BLaER1 treated with 17β-estradiol and CSF1 and Interleukin-3, amounts not matched to agents 10 nM and 100 nM (cell line): ENCODE results near the gene KIF16B.

Source experiments
- H3K27ac ChIP-seq, 11 experiments: shearing (Covaris generic); formaldehyde crosslinking; 2 replicates each; pipeline ENCODE4 v1.8.1; 2022
- H3K27me3 ChIP-seq, 11 experiments: shearing (Covaris generic); formaldehyde crosslinking; 2 replicates each; pipeline ENCODE4 v1.8.1; 2022
- H3K36me3 ChIP-seq, 11 experiments: shearing (Covaris generic); formaldehyde crosslinking; 2 replicates each; pipeline ENCODE4 v1.8.1; 2022
- H3K4me1 ChIP-seq, 10 experiments: shearing (Covaris generic); formaldehyde crosslinking; 2 replicates each; pipeline ENCODE4 v1.8.1; 2022
- H3K4me2 ChIP-seq, 11 experiments: shearing (Covaris generic); formaldehyde crosslinking; 2 replicates each; pipeline ENCODE4 v1.8.1; 2022
- H3K4me3 ChIP-seq, 10 experiments: shearing (Covaris generic); formaldehyde crosslinking; 2 replicates each; pipeline ENCODE4 v1.8.1; 2022
- H3K9ac ChIP-seq, 11 experiments: shearing (Covaris generic); formaldehyde crosslinking; 2 replicates each; pipeline ENCODE4 v1.8.1; 2022
- H3K9me3 ChIP-seq, 11 experiments: shearing (Covaris generic); formaldehyde crosslinking; replicated peaks in 1 of 11; 2 replicates each; pipeline ENCODE4 v1.8.1; 2022
- H4K20me1 ChIP-seq, 11 experiments: shearing (Covaris generic); formaldehyde crosslinking; 2 replicates each; pipeline ENCODE4 v1.8.1; 2022
- Cebpa-rat ChIP-seq, 11 experiments: shearing (Covaris generic); IDR thresholded peaks; 2 replicates each; pipeline ENCODE4 v1.8.1; 2022

KIF16B gene

GRCh38 chr20:16428112-16428511, 145.1 kb downstream of the KIF16B start:
- Histone ChIP-seq H3K4me1 (no peaks in the 10 kb centered on the region), H3K9ac (no peak overlapping the region), H3K27ac (no peak overlapping the region), H3K27me3 (no peaks in the 10 kb centered on the region), H3K4me3 (no peak overlapping the region), H3K36me3 (peaks cover 63 to 92% (median 73%) of the 10 kb centered on the region in 11 experiments), H3K9me3 (peaks cover 25 to 62% (median 43%) of the 10 kb centered on the region in 11 experiments), H3K4me2 (no peak overlapping the region), H4K20me1 (no peaks in the 10 kb centered on the region)
- TF ChIP-seq Cebpa-rat (IDR thresholded peaks at IDR 0.05): no peak

- no peak for TF ChIP-seq Cebpa-rat (IDR thresholded peaks at IDR 0.05)
Observed at GRCh38 chr20:16427571-16427970, 145.7 kb downstream of the KIF16B start.

GRCh38 chr20:16424780-16425179, 148.5 kb downstream of the KIF16B start:
- TF ChIP-seq Cebpa-rat (IDR thresholded peaks at IDR 0.05): no peak
- Histone ChIP-seq H3K9me3 (peaks cover 29 to 62% (median 47%) of the 10 kb centered on the region in 11 experiments), H3K36me3 (peaks cover 66 to 100% (median 84%) of the 10 kb centered on the region in 11 experiments), H3K4me1 (no peaks in the 10 kb centered on the region), H3K4me3 (no peak overlapping the region), H4K20me1 (no peaks in the 10 kb centered on the region), H3K27ac (no peak overlapping the region), H3K9ac (no peak overlapping the region), H3K4me2 (no peak overlapping the region), H3K27me3 (no peaks in the 10 kb centered on the region)

More at GRCh38 chr20:16427571-16427970, 145.7 kb downstream of the KIF16B start:
- H4K20me1 ChIP-seq: no peaks in the 10 kb centered on the region
- H3K9ac ChIP-seq: no peak overlapping the region
- H3K36me3 ChIP-seq: peaks cover 65 to 92% (median 78%) of the 10 kb centered on the region in 11 experiments
- no peaks in the 10 kb centered on the region for H3K4me1 ChIP-seq
- no peak overlapping the region for H3K4me3 ChIP-seq
- H3K27me3 ChIP-seq: no peaks in the 10 kb centered on the region
- no peak overlapping the region for H3K27ac ChIP-seq
- H3K9me3 ChIP-seq: peaks cover 29 to 66% (median 47%) of the 10 kb centered on the region in 11 experiments
- no peak overlapping the region for H3K4me2 ChIP-seq

- Histone ChIP-seq H3K36me3 (peaks cover 61 to 100% (median 83%) of the 10 kb centered on the region in 11 experiments), H3K27ac (no peak overlapping the region), H3K27me3 (no peaks in the 10 kb centered on the region), H3K4me1 (no peaks in the 10 kb centered on the region), H3K4me3 (no peak overlapping the region), H3K9me3 (peaks cover 33 to 58% (median 53%) of the 10 kb centered on the region in 11 experiments), H3K9ac (no peak overlapping the region), H3K4me2 (no peak overlapping the region), H4K20me1 (no peaks in the 10 kb centered on the region)
- TF ChIP-seq Cebpa-rat (IDR thresholded peaks at IDR 0.05): no peak
Observed at GRCh38 chr20:16423311-16424212, 149.7 kb downstream of the KIF16B start.

DNA sequence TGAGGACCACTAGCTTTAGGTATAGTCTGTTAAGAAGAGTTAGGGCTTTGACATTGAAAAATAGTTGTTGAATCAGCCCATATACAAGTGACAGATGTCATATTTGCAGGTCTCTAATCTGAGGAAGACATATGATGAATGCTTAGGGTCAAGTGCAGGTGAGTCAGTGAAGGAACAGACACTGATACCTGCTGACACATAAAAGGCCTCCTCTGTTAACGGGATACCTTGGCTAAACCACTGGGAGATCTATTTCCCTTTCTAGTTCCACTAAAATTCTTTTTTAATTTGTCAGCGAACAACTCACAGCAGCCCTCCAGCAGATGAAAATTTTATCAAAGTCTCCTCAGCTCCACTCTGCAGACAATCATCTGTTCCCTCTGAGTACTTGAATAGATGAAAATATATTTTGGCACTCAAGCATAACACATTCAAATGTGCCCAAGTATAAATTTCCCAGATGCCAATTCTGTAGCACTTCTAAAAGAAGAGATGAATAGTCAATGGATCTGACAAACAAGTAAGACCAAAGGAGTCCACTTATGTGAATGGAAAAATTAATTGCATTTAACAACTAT, 154.0 kb downstream of the KIF16B start:
- H3K36me3 ChIP-seq: peaks cover 35 to 99% (median 64%) of the 10 kb centered on the region in 11 experiments
- H3K4me2 ChIP-seq: no peak overlapping the region
- H3K4me3 ChIP-seq: no peak overlapping the region
- H3K9me3 ChIP-seq: peaks cover 15 to 34% (median 22%) of the 10 kb centered on the region in 11 experiments
- H3K27me3 ChIP-seq: no peaks in the 10 kb centered on the region
- no peak overlapping the region for H3K9ac ChIP-seq
- no peaks in the 10 kb centered on the region for H3K4me1 ChIP-seq
- H4K20me1 ChIP-seq: no peaks in the 10 kb centered on the region
- no peak for TF ChIP-seq Cebpa-rat (IDR thresholded peaks at IDR 0.05)
- H3K27ac ChIP-seq: no peak overlapping the region

DNA sequence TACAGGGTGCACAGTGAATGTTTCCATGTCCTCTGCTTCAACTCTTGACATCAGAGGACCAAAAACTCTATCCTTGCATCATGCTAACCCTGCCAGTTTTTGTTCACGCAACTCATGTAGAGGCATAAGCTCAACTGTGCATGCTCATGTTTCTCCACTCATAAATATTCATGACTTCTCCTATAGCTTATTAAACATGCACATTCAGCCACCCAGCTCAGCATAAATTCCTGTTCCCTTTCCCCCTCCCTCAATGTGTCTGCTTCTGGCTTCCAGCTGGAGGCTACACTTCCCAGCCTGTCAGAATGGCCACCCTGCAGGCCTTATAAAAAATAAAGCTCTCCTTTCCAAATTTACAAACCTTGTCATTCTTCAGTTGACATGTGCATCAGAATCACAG, 154.6 kb downstream of the KIF16B start:
- H3K4me1 ChIP-seq: no peaks in the 10 kb centered on the region
- no peak overlapping the region for H3K4me2 ChIP-seq
- no peak overlapping the region for H3K27ac ChIP-seq
- no peak overlapping the region for H3K4me3 ChIP-seq
- no peak for TF ChIP-seq Cebpa-rat (IDR thresholded peaks at IDR 0.05)
- H3K36me3 ChIP-seq: peaks cover 29 to 97% (median 62%) of the 10 kb centered on the region in 11 experiments
- H4K20me1 ChIP-seq: no peaks in the 10 kb centered on the region
- H3K9me3 ChIP-seq: peaks cover 9 to 28% (median 16%) of the 10 kb centered on the region in 11 experiments; a peak in 21 of 22 replicates
- H3K9ac ChIP-seq: no peak overlapping the region
- no peaks in the 10 kb centered on the region for H3K27me3 ChIP-seq

DNA sequence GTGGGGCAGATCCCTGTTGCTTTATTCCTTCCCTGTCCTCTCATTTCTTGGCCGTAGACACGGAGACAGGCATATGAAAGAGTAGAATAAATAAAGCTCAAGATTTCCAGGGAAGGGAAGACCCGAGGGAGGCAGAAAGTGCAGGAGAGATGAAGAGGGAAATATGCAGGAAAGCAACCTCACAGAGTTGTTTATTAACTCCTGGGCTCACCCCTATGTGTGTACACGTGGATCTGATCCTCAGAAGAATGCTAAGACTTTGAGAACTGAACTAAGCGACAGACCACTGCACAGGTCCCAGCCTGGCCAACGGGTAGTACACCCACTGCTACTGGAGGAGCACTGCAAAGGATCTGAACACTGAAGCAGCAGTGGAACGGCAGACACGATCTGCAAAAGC, 156.2 kb downstream of the KIF16B start:
- Histone ChIP-seq H3K27ac (no peak overlapping the region), H4K20me1 (no peaks in the 10 kb centered on the region), H3K4me2 (no peak overlapping the region), H3K9me3 (peaks cover 6 to 30% (median 16%) of the 10 kb centered on the region in 11 experiments), H3K27me3 (no peaks in the 10 kb centered on the region), H3K4me3 (no peak overlapping the region), H3K4me1 (no peaks in the 10 kb centered on the region), H3K9ac (no peak overlapping the region), H3K36me3 (peaks cover 22 to 93% (median 61%) of the 10 kb centered on the region in 11 experiments)
- TF ChIP-seq Cebpa-rat (IDR thresholded peaks at IDR 0.05): no peak

DNA sequence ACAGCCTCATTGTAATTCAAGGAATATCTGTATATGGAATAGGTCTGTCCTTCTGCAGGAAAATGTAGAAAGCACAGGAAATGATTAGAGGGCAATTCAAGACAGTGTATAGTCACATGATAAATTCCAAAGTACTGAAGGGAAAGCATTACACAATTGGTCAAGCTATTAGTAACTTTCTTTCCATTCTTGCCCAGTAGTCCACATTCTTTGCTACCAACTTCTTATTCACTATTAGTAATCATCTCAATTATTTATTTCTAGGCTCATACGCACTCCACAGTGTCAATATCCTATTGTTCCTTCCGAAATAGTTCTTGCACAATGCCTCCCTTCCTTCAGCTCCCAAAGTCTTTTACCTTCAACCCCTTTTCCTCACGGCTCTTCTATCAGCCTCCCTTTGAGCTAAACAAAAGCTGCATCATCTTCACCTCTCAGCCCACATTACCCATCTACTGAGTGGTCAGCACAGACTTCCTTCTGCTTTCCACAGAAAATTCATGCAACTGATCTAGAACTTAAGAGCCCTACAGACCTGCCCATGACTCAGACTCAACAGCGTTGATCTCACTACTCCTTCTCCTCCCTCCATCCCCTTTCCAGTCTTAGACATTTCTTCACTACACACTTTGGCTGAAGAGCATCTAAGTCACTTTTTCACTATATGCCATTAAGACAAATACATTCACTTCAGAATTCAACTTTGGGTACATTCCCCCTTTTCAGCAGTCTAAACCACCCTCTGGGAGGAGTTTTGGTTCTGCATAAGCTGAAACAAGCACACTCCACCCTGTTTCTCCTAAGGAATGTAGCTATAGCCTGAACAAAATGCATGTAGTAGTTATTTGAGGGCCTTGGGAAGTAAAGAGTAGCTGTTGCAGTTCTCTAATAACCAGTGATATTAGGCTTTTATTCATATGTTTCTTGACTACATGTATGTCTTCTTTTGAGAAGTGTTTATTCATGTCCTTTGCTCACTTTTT, 157.9 kb downstream of the KIF16B start:
- Histone ChIP-seq H3K4me2 (peak overlapping the region in 1 of 11 experiments; percentile 20; a peak in 1 of 22 replicates), H3K9me3 (peaks cover 23 to 46% (median 32%) of the 10 kb centered on the region in 11 experiments), H3K9ac (no peak overlapping the region), H3K4me3 (no peak overlapping the region), H3K27ac (no peak overlapping the region), H3K4me1 (no peaks in the 10 kb centered on the region), H3K36me3 (peaks cover 36 to 93% (median 72%) of the 10 kb centered on the region in 11 experiments), H4K20me1 (no peaks in the 10 kb centered on the region), H3K27me3 (no peaks in the 10 kb centered on the region)
- no peak for TF ChIP-seq Cebpa-rat (IDR thresholded peaks at IDR 0.05)
